IMR-90 (cell line): ENCODE results near the gene WDR76. TPM values are rescaled to one million over a fixed set of nuclear protein-coding genes. Genes with fewer than 3 reads are reported as not detected.

Experiments used
- ATAC-seq: fragments of 200-7000 bp; cut with Tn5 transposase; 2 replicates; pipeline ENCODE4 v1.9.1; 2020; ENCODE audit warnings: low read depth, mild to moderate bottlenecking, moderate library complexity
- BruUV-seq: library from RNA; stranded (reverse); fragments of 400-500 nt; replicated peaks from 2 replicates; lab custom pipeline; 2021; lab: Mats Ljungman, UMichigan
- CTCF ChIA-PET: fragments of 300-600 bp; formaldehyde crosslinking; extraction: SDS; loops from one replicate; lab custom pipeline; 2021; ENCODE audit warnings: antibody characterized with exemption; lab: Yijun Ruan, JAX
- POLR2A ChIA-PET: fragments of 300-600 bp; sonication (Branson Sonifier 250); formaldehyde crosslinking; loops from one replicate; lab custom pipeline; 2022; ENCODE audit warnings: antibody characterized with exemption; ENCODE audit not compliant: unreplicated experiment; lab: Charles Lee
- DNase-seq: peaks from one replicate; pipeline ENCODE4 v3.0.0; 2013
- H2AFZ ChIP-seq: replicated peaks from 2 replicates; pipeline ENCODE3; 2013; ENCODE audit warnings: low read length, mild to moderate bottlenecking; ENCODE audit not compliant: poor library complexity
- H2AK5ac ChIP-seq: 2 replicates; pipeline ENCODE4 v1.6.1; 2013; ENCODE audit warnings: low read depth, low read length, inconsistent platforms
- H2AK9ac ChIP-seq: replicated peaks from 2 replicates; pipeline ENCODE3; 2013; ENCODE audit warnings: mild to moderate bottlenecking, low read depth, low read length, moderate library complexity; ENCODE audit not compliant: poor library complexity
- H2BK120ac ChIP-seq: 2 replicates; pipeline ENCODE4 v1.6.1; 2013; ENCODE audit warnings: low read depth, low read length, inconsistent platforms
- H2BK15ac ChIP-seq: 3 replicates; pipeline ENCODE4 v1.6.1; 2013; ENCODE audit warnings: low read depth, low read length, inconsistent platforms
- H2BK20ac ChIP-seq: 2 replicates; pipeline ENCODE4 v1.6.1; 2013; ENCODE audit warnings: low read depth, mild to moderate bottlenecking, inconsistent platforms, low read length, moderate library complexity
- H2BK5ac ChIP-seq: 2 replicates; pipeline ENCODE4 v1.6.1; 2013; ENCODE audit warnings: mild to moderate bottlenecking, low read depth, low read length, inconsistent platforms; ENCODE audit not compliant: poor library complexity, severe bottlenecking
- H3K14ac ChIP-seq: replicated peaks from 2 replicates; pipeline ENCODE4 v1.6.1; 2013; ENCODE audit warnings: low read depth, low read length, inconsistent platforms
- H3K18ac ChIP-seq: 2 replicates; pipeline ENCODE4 v1.6.1; 2013; ENCODE audit warnings: low read depth, low read length, control low read depth
- H3K23ac ChIP-seq: 2 replicates; pipeline ENCODE4 v1.6.1; 2013; ENCODE audit warnings: low read depth, low read length, inconsistent platforms
- H3K27ac ChIP-seq: 2 replicates; pipeline ENCODE4 v1.5.1; 2013; ENCODE audit warnings: mild to moderate bottlenecking, control low read depth, low read length; ENCODE audit not compliant: insufficient read depth
- H3K27me3 ChIP-seq: 2 replicates; pipeline ENCODE4 v1.6.1; 2013; ENCODE audit warnings: low read length; ENCODE audit not compliant: control insufficient read depth, insufficient read depth
- H3K36me3 ChIP-seq: 2 replicates; pipeline ENCODE4 v1.6.1; 2013; ENCODE audit warnings: low read length, mixed read lengths; ENCODE audit not compliant: control insufficient read depth, insufficient read depth
- H3K4ac ChIP-seq: 2 replicates; pipeline ENCODE4 v1.6.1; 2013; ENCODE audit warnings: low read depth, low read length, inconsistent platforms
- H3K4me1 ChIP-seq: 2 replicates; pipeline ENCODE4 v1.6.1; 2013; ENCODE audit warnings: low read length, mixed read lengths; ENCODE audit not compliant: control insufficient read depth, insufficient read depth
- H3K4me2 ChIP-seq: 2 replicates; pipeline ENCODE4 v1.6.1; 2013; ENCODE audit warnings: low read depth, mild to moderate bottlenecking, control low read depth, low read length, moderate library complexity
- H3K4me3 ChIP-seq: 2 replicates; pipeline ENCODE4 v1.5.1; 2013; ENCODE audit warnings: low read depth, mild to moderate bottlenecking, control low read depth, low read length, moderate library complexity; ENCODE audit not compliant: insufficient read depth
- H3K56ac ChIP-seq: 2 replicates; pipeline ENCODE4 v1.6.1; 2013; ENCODE audit warnings: low read length, inconsistent platforms; ENCODE audit not compliant: insufficient read depth; ENCODE audit errors: extremely low read depth
- H3K79me1 ChIP-seq, 2 experiments: 2 replicates each; pipeline ENCODE4 v1.6.1; 2013; ENCODE audit warnings: low read length in 2 of 2, inconsistent platforms in 1 of 2, low read depth in 1 of 2
- H3K9ac ChIP-seq: 2 replicates; pipeline ENCODE4 v1.6.1; 2013; ENCODE audit warnings: low read depth, low read length, control low read depth
- H3K9me1 ChIP-seq: 2 replicates; pipeline ENCODE4 v1.6.1; 2013; ENCODE audit warnings: low read length, inconsistent platforms; ENCODE audit not compliant: insufficient read depth
- H3K9me3 ChIP-seq: 2 replicates; pipeline ENCODE4 v1.6.1; 2013; ENCODE audit warnings: low read length; ENCODE audit not compliant: control insufficient read depth, insufficient read depth
- H4K20me1 ChIP-seq: 2 replicates; pipeline ENCODE4 v1.6.1; 2013; ENCODE audit warnings: low read length, inconsistent platforms; ENCODE audit not compliant: insufficient read depth
- H4K5ac ChIP-seq: 2 replicates; pipeline ENCODE4 v1.6.1; 2013; ENCODE audit warnings: mild to moderate bottlenecking, low read depth, low read length, control low read depth
- H4K8ac ChIP-seq, 2 experiments: 2 replicates each; pipeline ENCODE4 v1.6.1; 2013; ENCODE audit warnings: low read depth in 2 of 2, low read length in 2 of 2, control low read depth in 1 of 2, inconsistent platforms in 1 of 2
- H4K91ac ChIP-seq: 2 replicates; pipeline ENCODE4 v1.6.1; 2013; ENCODE audit warnings: low read depth, low read length, inconsistent platforms; ENCODE audit not compliant: insufficient read depth
- BHLHE40 ChIP-seq: fragments of 150-350 bp; IDR thresholded peaks from 2 replicates; pipeline ENCODE4 v1.6.1; 2016; ENCODE audit warnings: mild to moderate bottlenecking, low read depth, low read length
- CEBPB ChIP-seq: IDR thresholded peaks from 2 replicates; pipeline ENCODE4 v1.6.1; 2012; ENCODE audit warnings: low read depth, low read length, improper control_type of control experiment
- CHD1 ChIP-seq: IDR thresholded peaks from 2 replicates; pipeline ENCODE4 v1.6.1; 2012; ENCODE audit warnings: low read depth, low read length, improper control_type of control experiment
- CTCF ChIP-seq: conservative IDR thresholded peaks from 2 replicates; pipeline ENCODE4 v1.5.1; 2012; ENCODE audit warnings: mild to moderate bottlenecking, low read depth, low read length, improper control_type of control experiment
- FOS ChIP-seq: fragments of 150-350 bp; IDR thresholded peaks from 2 replicates; pipeline ENCODE4 v1.6.1; 2016; ENCODE audit warnings: low read depth, low read length
- MAFK ChIP-seq: IDR thresholded peaks from 2 replicates; pipeline ENCODE4 v1.6.1; 2012; ENCODE audit warnings: low read depth, low read length, improper control_type of control experiment
- MAZ ChIP-seq: IDR thresholded peaks from 2 replicates; pipeline ENCODE4 v1.6.1; 2012; ENCODE audit warnings: low read depth, mild to moderate bottlenecking, low read length, improper control_type of control experiment, moderate library complexity, borderline replicate concordance
- MXI1 ChIP-seq: IDR thresholded peaks from 2 replicates; pipeline ENCODE4 v1.6.1; 2012; ENCODE audit warnings: low read depth, mild to moderate bottlenecking, low read length, moderate library complexity, borderline replicate concordance
- NFE2L2 ChIP-seq: fragments of 150-350 bp; IDR thresholded peaks from 2 replicates; pipeline ENCODE4 v1.6.1; 2016; ENCODE audit warnings: low read depth, mild to moderate bottlenecking, low read length
- POLR2A ChIP-seq: IDR thresholded peaks from 2 replicates; pipeline ENCODE4 v1.6.1; 2012; ENCODE audit warnings: mild to moderate bottlenecking, low read depth, low read length
- RAD21 ChIP-seq: IDR thresholded peaks from 2 replicates; pipeline ENCODE4 v1.6.1; 2012; ENCODE audit warnings: low read length, improper control_type of control experiment
- RCOR1 ChIP-seq: IDR thresholded peaks from 2 replicates; pipeline ENCODE4 v1.6.1; 2012; ENCODE audit warnings: mild to moderate bottlenecking, low read length, improper control_type of control experiment; ENCODE audit not compliant: insufficient replicate concordance
- WGBS, 2 experiments: methylation state at CpG; one replicate each; pipeline versions ENCODE4 v1.1.5 to v1.1.7; 2013; ENCODE audit warnings: missing lambda C conversion rate in 2 of 2; ENCODE audit not compliant: insufficient read length in 1 of 2; ENCODE audit errors: extremely low coverage in 2 of 2; 5-methylcytosine and 5-hydroxymethylcytosine counted together
- dilution Hi-C: fragments of 300-500 bp; cut with HindIII; formaldehyde crosslinking; loops from one replicate; pipeline ENCODE4 v1.14.3; 2018; ENCODE audit warnings: low sequenced_read_pairs; ENCODE audit not compliant: unreplicated experiment
- in situ Hi-C: fragments of 300-500 bp; cut with MboI; formaldehyde crosslinking; loops from 3 replicates; pipeline ENCODE4 v1.14.3; 2019; ENCODE audit warnings: low sequenced_read_pairs, inconsistent platforms, mixed read lengths
- intact Hi-C: fragments of 100-400 bp; cut with micrococcal nuclease; formaldehyde crosslinking; loops from 2 replicates; pipeline ENCODE4 v1.10.0; 2022
- polyA plus RNA-seq, 3 experiments: library from polyadenylated mRNA; depleted of rRNA; stranded (reverse); fragments of >200 nt; gene quantifications; 2 replicates each; pipeline ENCODE4 v1.2.3, GENCODE V29; 2012; ENCODE audit warnings: low replicate concordance in 1 of 3
- total RNA-seq: library from RNA; depleted of rRNA; stranded (reverse); fragments of >200 nt; gene quantifications from 2 replicates; pipeline ENCODE4 v1.2.3, GENCODE V29; 2012
- TF ChIP-seq, protein P1 (sequence below): fragments of 150-350 bp; IDR thresholded peaks from 2 replicates; pipeline ENCODE4 v1.6.1; 2017; ENCODE audit warnings: mild to moderate bottlenecking, antibody characterized with exemption, low read length, low read depth
- TF ChIP-seq, protein P2 (sequence below): fragments of 150-350 bp; IDR thresholded peaks from 2 replicates; pipeline ENCODE4 v1.6.1; 2016; ENCODE audit warnings: low read depth, mild to moderate bottlenecking, low read length, moderate library complexity, borderline replicate concordance

WDR76 gene
- total and polyA plus RNA-seq, 2 of the 4 experiments (the other 2 are of a cell fraction) = 4.8 to 25.8 TPM

DNA sequence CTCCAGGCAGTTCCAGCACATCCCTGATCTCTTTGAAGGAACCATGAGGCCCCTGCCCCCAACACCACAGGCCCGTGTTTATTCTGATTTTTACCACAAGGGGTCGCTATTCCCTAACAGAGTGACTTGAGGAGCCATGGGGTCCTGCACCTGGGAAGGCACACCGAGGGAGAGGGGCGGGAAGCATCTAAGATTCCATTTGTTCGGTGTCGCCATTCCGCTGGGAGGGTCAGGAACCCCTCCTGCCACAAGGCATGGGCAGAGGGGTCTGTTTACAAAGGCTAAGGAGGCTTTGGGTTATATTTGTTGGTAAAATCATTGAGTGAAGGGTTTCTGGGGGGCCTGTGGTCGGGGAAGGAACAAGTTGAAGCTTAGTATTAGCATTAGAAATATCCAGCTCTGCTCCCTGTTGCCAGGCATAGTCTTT is 77.1 kb downstream of the WDR76 start (continued):
- TF ChIP-seq MXI1 = no peak

GRCh38 chr15:43905755-43906154 is 79.0 kb downstream of the WDR76 start:
- Histone ChIP-seq H3K9me1 (no peaks in the 10 kb centered on the region), H3K9ac (no peak overlapping the region), H3K4me2 (no peak overlapping the region), H2BK5ac (no peak overlapping the region), H3K23ac (no peak overlapping the region), H3K27ac (no peak overlapping the region), H2AK5ac (no peak overlapping the region; the same call in 1 of the 2 replicates), H3K14ac (no peak overlapping the region), H4K20me1 (no peaks in the 10 kb centered on the region), H2BK120ac (no peak overlapping the region), H3K4ac (no peak overlapping the region; the same call in 1 of the 2 replicates), H3K79me1 (no peaks in the 10 kb centered on the region), H4K91ac (no peak overlapping the region), H3K9me3 (no peaks in the 10 kb centered on the region), H4K5ac (no peak overlapping the region), H2BK20ac (no peak overlapping the region), H3K4me1 (peaks cover under 1% of the 10 kb centered on the region; the same call in 1 of the 2 replicates), H2BK15ac (no peak overlapping the region), H3K56ac (no peak overlapping the region), H3K27me3 (no peaks in the 10 kb centered on the region), H4K8ac (no peak overlapping the region), H3K36me3 (no peaks in the 10 kb centered on the region), H3K4me3 (no peak overlapping the region), H2AFZ (no peak overlapping the region), H3K18ac (no peak overlapping the region), H2AK9ac (no peak overlapping the region)
- DNase-seq = no peak
- intact Hi-C loops = no loop called here
- no TSS peak for BruUV-seq
- dilution Hi-C loops = loop anchor here (10.0 kb wide), 1 partner anchor 309 kb away; no protein-coding TSS in a partner anchor
- in situ Hi-C loops = loop anchor here (25.0 kb wide), 1 partner anchor 157 kb away; no protein-coding TSS in a partner anchor
- no peak for ATAC-seq
- CTCF ChIA-PET = interaction anchor here (0.6 kb wide), 1 partner anchor 759 kb away, joined by 3 read pairs; no protein-coding TSS in a partner anchor
- 83% methylated on average over 2 of the region's 7 CpGs; no CpG with 5 or more reads in 1 of the 2 experiments for WGBS, 2 experiments
- POLR2A ChIA-PET = no interaction called here
- TF ChIP-seq NFE2L2 = no peak
- no peak for TF ChIP-seq BHLHE40
- TF ChIP-seq, protein P1, sequence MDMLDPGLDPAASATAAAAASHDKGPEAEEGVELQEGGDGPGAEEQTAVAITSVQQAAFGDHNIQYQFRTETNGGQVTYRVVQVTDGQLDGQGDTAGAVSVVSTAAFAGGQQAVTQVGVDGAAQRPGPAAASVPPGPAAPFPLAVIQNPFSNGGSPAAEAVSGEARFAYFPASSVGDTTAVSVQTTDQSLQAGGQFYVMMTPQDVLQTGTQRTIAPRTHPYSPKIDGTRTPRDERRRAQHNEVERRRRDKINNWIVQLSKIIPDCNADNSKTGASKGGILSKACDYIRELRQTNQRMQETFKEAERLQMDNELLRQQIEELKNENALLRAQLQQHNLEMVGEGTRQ = no peak
- no peak for TF ChIP-seq RAD21
- no peak for TF ChIP-seq MAFK
- no peak for TF ChIP-seq CEBPB
- no peak for TF ChIP-seq POLR2A
- TF ChIP-seq, protein P2, sequence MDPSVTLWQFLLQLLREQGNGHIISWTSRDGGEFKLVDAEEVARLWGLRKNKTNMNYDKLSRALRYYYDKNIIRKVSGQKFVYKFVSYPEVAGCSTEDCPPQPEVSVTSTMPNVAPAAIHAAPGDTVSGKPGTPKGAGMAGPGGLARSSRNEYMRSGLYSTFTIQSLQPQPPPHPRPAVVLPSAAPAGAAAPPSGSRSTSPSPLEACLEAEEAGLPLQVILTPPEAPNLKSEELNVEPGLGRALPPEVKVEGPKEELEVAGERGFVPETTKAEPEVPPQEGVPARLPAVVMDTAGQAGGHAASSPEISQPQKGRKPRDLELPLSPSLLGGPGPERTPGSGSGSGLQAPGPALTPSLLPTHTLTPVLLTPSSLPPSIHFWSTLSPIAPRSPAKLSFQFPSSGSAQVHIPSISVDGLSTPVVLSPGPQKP = no peak
- TF ChIP-seq FOS = no peak
- no peak for TF ChIP-seq MAZ
- TF ChIP-seq CTCF = no peak
- no peak for TF ChIP-seq CHD1
- no peak for TF ChIP-seq MXI1
- TF ChIP-seq RCOR1 = no peak
